Breast epithelium (tissue), 4 donors: ENCODE measurements around the gene TYROBP. TPM values are rescaled to one million over a fixed set of nuclear protein-coding genes. Genes with fewer than 3 reads are reported as not detected.

Source experiments
- DNase-seq, 2 donors: peaks; one replicate each; pipeline ENCODE4 v3.0.0-alpha.2; 2019; ENCODE audit warnings: low spot score in 2 of 2
- H3K27ac ChIP-seq, 2 donors: fragments of 200-600 bp; sonication (generic) in 1 of 2; one replicate each; pipeline ENCODE4 v1.5.1; 2016 to 2019; ENCODE audit warnings: mild to moderate bottlenecking in 1 of 2
- H3K27me3 ChIP-seq, 2 donors: fragments of 200-600 bp; sonication (generic) in 1 of 2; one replicate each; pipeline versions ENCODE4 v1.5.1 to v1.6.0; 2017 to 2019; ENCODE audit warnings: control low read depth in 1 of 2, mild to moderate bottlenecking in 1 of 2
- H3K36me3 ChIP-seq: fragments of 200-600 bp; one replicate; pipeline ENCODE4 v1.5.1; 2019
- H3K4me1 ChIP-seq, 2 donors: fragments of 200-600 bp; sonication (generic); one replicate each; pipeline ENCODE4 v1.5.1; 2016 to 2019; ENCODE audit warnings: control low read depth in 1 of 2
- H3K4me3 ChIP-seq, 3 donors: fragments of 200-600 bp; sonication (generic); 1 replicate in 2 of 3; 2 replicates in 1 of 3; pipeline ENCODE4 v1.5.1; 2016 to 2019; ENCODE audit warnings: mild to moderate bottlenecking in 3 of 3, moderate library complexity in 2 of 3
- H3K9me3 ChIP-seq, 2 donors: fragments of 200-600 bp; sonication (generic) in 1 of 2; one replicate each; pipeline ENCODE4 v1.5.1; 2016 to 2019; ENCODE audit warnings: control low read depth in 1 of 2
- POLR2A ChIP-seq: fragments of 450-650 bp; IDR thresholded peaks from one replicate; pipeline ENCODE4 v1.6.1; 2016; ENCODE audit warnings: antibody characterized with exemption, mild to moderate bottlenecking, moderate library complexity
- POLR2AphosphoS5 ChIP-seq, 3 donors: sonication (generic); formaldehyde crosslinking; IDR thresholded peaks; one replicate each; pipeline ENCODE4 v1.6.1; 2017; ENCODE audit warnings: antibody characterized with exemption in 3 of 3
- intact Hi-C: fragments of 100-400 bp; cut with DNase I; formaldehyde crosslinking; loops from one replicate; pipeline ENCODE4 v1.15.1; 2023; ENCODE audit warnings: low total_unique reads
- total RNA-seq, 3 donors: library from RNA; depleted of rRNA; stranded (reverse); fragments of >200 nt; gene quantifications; one replicate each; pipeline ENCODE4 v1.1.0, GENCODE V29; 2016
- TF ChIP-seq, protein P1 (sequence below), 3 donors: fragments of 450-650 bp; IDR thresholded peaks; one replicate each; pipeline ENCODE4 v1.5.1; 2016 to 2017; ENCODE audit warnings: antibody characterized with exemption in 3 of 3, mild to moderate bottlenecking in 3 of 3, moderate library complexity in 3 of 3

The TYROBP gene
- total RNA-seq, 3 donors from 2014 or later = 56.4 to 239 (median 112) TPM

DNA sequence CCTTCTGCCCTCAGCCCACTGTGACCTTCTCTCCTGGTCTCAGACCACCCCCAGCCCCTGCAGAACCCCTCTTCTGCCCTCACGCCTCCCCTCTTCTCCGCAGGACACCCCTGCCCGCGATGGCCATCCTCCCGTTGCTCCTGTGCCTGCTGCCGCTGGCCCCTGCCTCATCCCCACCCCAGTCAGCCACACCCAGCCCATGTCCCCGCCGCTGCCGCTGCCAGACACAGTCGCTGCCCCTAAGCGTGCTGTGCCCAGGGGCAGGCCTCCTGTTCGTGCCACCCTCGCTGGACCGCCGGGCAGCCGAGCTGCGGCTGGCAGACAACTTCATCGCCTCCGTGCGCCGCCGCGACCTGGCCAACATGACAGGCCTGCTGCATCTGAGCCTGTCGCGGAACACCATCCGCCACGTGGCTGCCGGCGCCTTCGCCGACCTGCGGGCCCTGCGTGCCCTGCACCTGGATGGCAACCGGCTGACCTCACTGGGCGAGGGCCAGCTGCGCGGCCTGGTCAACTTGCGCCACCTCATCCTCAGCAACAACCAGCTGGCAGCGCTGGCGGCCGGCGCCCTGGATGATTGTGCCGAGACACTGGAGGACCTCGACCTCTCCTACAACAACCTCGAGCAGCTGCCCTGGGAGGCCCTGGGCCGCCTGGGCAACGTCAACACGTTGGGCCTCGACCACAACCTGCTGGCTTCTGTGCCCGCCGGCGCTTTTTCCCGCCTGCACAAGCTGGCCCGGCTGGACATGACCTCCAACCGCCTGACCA lies 31.4 kb upstream of the TYROBP start:
- DNase-seq = no peak
- Histone ChIP-seq H3K27me3 (no peaks in the 10 kb centered on the region), H3K4me1 (peaks cover 3 to 6% of the 10 kb centered on the region in 2 donors), H3K27ac (no peak overlapping the region), H3K4me3 (no peak overlapping the region), H3K9me3 (no peaks in the 10 kb centered on the region), H3K36me3 (peaks cover 5% of the 10 kb centered on the region)
- TF ChIP-seq POLR2A (no peak), POLR2AphosphoS5 (IDR thresholded peaks at IDR 0.05) (no peak)
- TF ChIP-seq, protein P1, sequence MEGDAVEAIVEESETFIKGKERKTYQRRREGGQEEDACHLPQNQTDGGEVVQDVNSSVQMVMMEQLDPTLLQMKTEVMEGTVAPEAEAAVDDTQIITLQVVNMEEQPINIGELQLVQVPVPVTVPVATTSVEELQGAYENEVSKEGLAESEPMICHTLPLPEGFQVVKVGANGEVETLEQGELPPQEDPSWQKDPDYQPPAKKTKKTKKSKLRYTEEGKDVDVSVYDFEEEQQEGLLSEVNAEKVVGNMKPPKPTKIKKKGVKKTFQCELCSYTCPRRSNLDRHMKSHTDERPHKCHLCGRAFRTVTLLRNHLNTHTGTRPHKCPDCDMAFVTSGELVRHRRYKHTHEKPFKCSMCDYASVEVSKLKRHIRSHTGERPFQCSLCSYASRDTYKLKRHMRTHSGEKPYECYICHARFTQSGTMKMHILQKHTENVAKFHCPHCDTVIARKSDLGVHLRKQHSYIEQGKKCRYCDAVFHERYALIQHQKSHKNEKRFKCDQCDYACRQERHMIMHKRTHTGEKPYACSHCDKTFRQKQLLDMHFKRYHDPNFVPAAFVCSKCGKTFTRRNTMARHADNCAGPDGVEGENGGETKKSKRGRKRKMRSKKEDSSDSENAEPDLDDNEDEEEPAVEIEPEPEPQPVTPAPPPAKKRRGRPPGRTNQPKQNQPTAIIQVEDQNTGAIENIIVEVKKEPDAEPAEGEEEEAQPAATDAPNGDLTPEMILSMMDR (IDR thresholded peaks at IDR 0.05) = no peak
- intact Hi-C loops = no loop called here

DNA sequence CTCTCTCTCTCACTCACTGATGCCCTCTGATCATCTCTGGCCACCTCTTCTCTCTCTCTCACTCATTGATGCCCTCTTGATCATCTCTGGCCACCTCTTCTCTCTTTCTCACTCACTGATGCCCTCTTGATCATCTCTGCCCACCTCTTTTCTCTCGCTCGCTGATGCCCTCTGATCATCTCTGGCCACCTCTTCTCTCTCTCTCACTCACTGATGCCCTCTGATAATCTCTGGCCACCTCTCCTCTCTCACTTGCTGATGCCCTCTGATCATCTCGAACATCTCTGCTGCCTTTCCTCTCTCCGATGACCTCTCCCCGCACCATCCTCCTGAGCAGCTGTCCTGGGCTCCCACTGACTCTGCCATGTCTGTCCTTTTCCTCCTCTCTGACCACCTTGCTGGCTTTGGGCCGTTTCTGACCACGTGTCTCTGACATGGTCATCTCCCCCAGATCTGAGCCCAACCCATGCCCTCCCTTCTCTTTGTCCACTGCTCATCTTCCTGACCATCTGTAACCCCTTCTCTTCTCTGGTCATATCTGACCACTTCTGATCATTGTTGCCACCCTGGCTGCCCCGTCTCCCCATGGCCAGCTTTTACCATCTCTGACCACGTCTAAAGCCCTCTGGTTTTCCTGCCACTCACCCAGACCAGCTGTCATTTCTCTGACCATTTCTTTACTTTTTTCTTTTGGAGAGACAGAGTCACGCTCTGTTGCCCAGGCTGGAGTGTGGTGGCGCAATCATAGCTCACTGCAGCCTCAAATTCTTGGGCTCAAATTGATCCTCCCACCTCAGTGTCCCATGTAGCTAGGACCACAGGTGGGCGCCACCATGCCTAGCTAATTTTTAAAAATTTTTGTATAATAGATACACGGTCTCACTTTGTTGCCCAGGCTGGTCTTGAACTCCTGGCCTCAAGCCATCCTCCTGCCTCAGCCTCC lies 30.5 kb upstream of the TYROBP start:
- Histone ChIP-seq H3K27me3 (no peaks in the 10 kb centered on the region), H3K27ac (peak overlapping the region in 1 of 2 donors; percentile 43)
- DNase-seq = no peak

DNA sequence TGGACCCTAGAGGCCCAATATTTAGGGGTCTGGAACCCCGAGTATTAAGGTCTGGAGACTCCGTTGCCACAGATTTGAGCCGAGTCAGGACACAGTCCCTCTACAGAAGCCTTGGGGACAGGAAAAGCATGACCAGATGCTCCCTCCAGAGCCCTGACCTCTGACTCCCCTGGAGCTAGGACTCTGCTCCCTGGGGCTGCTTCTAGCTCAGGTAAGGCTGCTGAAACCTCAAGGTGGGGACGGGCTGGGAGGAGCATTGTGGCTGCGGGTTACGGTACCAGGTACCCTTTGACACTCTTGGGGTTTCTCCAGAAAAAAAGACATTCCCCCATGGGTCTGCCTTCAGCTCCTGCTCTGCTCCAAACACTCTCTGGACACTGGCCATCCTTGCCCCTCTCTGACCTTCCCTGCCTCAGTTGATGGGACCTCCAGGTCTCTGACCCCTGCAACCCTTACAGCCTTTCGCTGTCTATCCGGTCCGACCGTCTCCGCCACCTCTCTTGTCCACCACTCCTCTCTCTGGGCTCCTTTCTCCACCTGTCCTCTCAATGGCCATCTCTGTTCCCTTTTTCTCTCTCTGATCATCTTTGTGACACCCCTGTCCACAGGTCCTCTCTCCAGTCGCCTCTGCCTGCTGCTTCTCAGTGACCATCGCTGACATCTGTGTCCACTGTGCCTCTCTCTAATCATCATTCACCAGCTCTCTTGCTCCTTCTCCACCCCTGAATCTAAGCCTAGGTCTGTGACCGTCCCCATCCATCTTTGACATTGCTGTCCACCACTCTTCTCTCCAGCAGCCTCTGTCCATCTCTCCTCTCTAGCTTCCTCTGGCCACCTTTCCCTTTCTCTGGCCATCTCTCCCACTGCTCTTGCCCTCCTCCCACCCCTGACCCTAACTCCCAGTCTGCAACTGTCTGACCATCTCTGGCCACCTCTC lies 29.5 kb upstream of the TYROBP start:
- DNase-seq = no peak
- TF ChIP-seq POLR2AphosphoS5 (IDR thresholded peaks at IDR 0.05) (no peak), POLR2A (no peak)
- TF ChIP-seq, protein P1 (IDR thresholded peaks at IDR 0.05) = no peak
- no peaks in the 10 kb centered on the region for H3K9me3 ChIP-seq
- H3K4me3 ChIP-seq = peak overlapping the region; percentile 61 to 79 (median 70)
- peaks cover 3 to 6% of the 10 kb centered on the region in 2 donors for H3K4me1 ChIP-seq
- intact Hi-C loops = no loop called here
- H3K27ac ChIP-seq = peak overlapping the region; percentile 79 to 89
- no peaks in the 10 kb centered on the region for H3K27me3 ChIP-seq
- H3K36me3 ChIP-seq = peaks cover 5% of the 10 kb centered on the region

More for the DNA sequence above, 30.5 kb upstream of the TYROBP start:
- Histone ChIP-seq H3K9me3 (no peaks in the 10 kb centered on the region), H3K4me1 (peaks cover 3 to 6% of the 10 kb centered on the region in 2 donors), H3K4me3 (peak overlapping the region in 2 of 3 donors; percentile 70 to 79), H3K36me3 (peaks cover 5% of the 10 kb centered on the region)
- TF ChIP-seq, protein P1 (IDR thresholded peaks at IDR 0.05) = no peak
- TF ChIP-seq POLR2AphosphoS5 (IDR thresholded peaks at IDR 0.05) (no peak), POLR2A (no peak)
- intact Hi-C loops = no loop called here

DNA sequence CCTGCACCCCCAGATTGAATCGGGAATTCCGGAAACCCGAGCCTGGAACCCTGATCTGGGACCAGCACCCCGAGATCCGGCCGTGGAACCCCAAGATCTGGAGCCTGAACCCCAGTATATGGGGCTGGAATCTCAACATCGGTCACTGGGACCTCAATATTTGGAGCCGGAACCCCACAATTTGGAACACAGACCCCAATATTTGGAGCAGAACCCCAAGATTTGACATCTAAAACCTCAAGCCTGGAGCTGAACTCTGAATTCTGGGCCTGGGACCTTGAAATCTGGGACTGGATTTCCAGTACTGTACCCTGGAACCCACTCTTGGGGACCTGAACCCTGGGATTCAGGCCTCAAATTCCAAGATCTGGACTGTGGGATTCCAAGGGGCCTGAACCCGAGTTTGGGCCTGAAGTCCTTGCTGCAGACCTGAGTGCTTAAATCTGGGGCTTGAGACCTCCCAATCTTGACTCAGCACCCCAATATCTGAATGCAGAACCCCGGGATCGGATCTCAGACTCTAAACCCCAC lies 28.7 kb upstream of the TYROBP start:
- H3K4me1 ChIP-seq = peaks cover 3 to 6% of the 10 kb centered on the region in 2 donors
- peaks cover 5% of the 10 kb centered on the region for H3K36me3 ChIP-seq
- intact Hi-C loops = no loop called here
- no peaks in the 10 kb centered on the region for H3K27me3 ChIP-seq
- peak overlapping the region; percentile 79 to 89 for H3K27ac ChIP-seq
- H3K4me3 ChIP-seq = peak overlapping the region; percentile 61 to 79 (median 70)
- TF ChIP-seq POLR2A (no peak), POLR2AphosphoS5 (IDR thresholded peaks at IDR 0.05) (no peak)
- TF ChIP-seq, protein P1 (IDR thresholded peaks at IDR 0.05) = no peak
- no peak for DNase-seq
- H3K9me3 ChIP-seq = no peaks in the 10 kb centered on the region
